DOHH2 (cell line): ENCODE data around the gene BHLHA9.

Source experiments
- EZH2phosphoT487 ChIP-seq: fragments of 200-600 bp; sonication (generic); IDR thresholded peaks from 2 replicates; pipeline ENCODE4 v1.6.1; 2017; ENCODE audit warnings: borderline replicate concordance, mild to moderate bottlenecking, antibody characterized with exemption, low read length, moderate library complexity, mixed read lengths
- TF ChIP-seq, protein P1 (sequence below): fragments of 200-600 bp; sonication (generic); IDR thresholded peaks from one replicate; pipeline ENCODE4 v1.5.1; 2014; ENCODE audit warnings: antibody characterized with exemption, mild to moderate bottlenecking, low read depth, low read length; ENCODE audit not compliant: poor library complexity, severe bottlenecking

DNA sequence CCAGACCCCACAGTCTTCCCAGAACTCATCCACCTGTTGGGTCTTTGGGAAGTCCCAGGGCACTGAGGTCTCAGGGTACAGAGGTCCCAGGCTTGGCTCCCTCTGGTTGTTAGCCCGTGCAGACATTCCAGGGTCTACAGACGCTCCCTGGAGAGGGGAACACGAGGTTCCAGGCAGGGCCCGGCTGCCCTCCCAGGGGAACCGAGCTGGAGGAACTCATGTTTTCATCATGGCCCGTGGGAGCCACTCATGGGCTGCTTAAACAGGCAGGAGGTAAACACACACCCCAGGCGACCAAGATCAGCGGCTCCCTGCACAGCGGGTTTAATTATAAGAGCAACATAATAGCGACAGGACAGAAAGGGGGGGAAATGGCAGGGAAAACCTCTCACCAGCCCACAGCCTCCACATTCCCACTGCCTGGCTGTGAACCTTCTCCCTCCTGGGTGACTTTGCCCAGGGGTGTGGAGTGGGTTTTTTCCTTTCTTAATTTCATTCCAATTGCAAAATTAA is 45.7 kb downstream of the BHLHA9 start:
- TF ChIP-seq, protein P1, sequence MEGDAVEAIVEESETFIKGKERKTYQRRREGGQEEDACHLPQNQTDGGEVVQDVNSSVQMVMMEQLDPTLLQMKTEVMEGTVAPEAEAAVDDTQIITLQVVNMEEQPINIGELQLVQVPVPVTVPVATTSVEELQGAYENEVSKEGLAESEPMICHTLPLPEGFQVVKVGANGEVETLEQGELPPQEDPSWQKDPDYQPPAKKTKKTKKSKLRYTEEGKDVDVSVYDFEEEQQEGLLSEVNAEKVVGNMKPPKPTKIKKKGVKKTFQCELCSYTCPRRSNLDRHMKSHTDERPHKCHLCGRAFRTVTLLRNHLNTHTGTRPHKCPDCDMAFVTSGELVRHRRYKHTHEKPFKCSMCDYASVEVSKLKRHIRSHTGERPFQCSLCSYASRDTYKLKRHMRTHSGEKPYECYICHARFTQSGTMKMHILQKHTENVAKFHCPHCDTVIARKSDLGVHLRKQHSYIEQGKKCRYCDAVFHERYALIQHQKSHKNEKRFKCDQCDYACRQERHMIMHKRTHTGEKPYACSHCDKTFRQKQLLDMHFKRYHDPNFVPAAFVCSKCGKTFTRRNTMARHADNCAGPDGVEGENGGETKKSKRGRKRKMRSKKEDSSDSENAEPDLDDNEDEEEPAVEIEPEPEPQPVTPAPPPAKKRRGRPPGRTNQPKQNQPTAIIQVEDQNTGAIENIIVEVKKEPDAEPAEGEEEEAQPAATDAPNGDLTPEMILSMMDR, result no peak
- no peak for TF ChIP-seq EZH2phosphoT487
